ENCODE data around the gene TMEM119.
A peak's percentile ranks its signal among the peaks of the same experiment; 100 is the strongest.
"Not testable (repeated sequence)": the region's sequence is repeated elsewhere in the genome, so short reads cannot be mapped to it uniquely, and the experiment has no call there.

The TMEM119 gene

GRCh38 chr12:108619369-108620160, 21.7 kb upstream of the TMEM119 start:
- DNase-seq (ENCODE audit: low read depth, low spot score): no peak
- H3K4me3 ChIP-seq (ENCODE audit: low read length): no peak overlapping the region

- H3K4me3 ChIP-seq (ENCODE audit: low read length); DNase-seq (ENCODE audit: low read depth, low spot score): not testable (repeated sequence)
Observed at GRCh38 chr12:108618953-108619274, 21.0 kb upstream of the TMEM119 start.

- no peak overlapping the region for H3K4me3 ChIP-seq (ENCODE audit: low read length)
- DNase-seq (ENCODE audit: low read depth, low spot score): peak; percentile 66
Observed at GRCh38 chr12:108618079-108618952, 20.4 kb upstream of the TMEM119 start.

GRCh38 chr12:108616941-108617858, 19.3 kb upstream of the TMEM119 start:
- DNase-seq (ENCODE audit: low read depth, low spot score): peak; percentile 93
- peak overlapping the region; percentile 32 for H3K4me3 ChIP-seq (ENCODE audit: low read length)

GRCh38 chr12:108616359-108616758, 18.5 kb upstream of the TMEM119 start:
- DNase-seq (ENCODE audit: low read depth, low spot score): no peak
- no peak overlapping the region for H3K4me3 ChIP-seq (ENCODE audit: low read length)

GRCh38 chr12:108615918-108616317, 18.0 kb upstream of the TMEM119 start:
- H3K4me3 ChIP-seq (ENCODE audit: low read length): no peak overlapping the region
- no peak for DNase-seq (ENCODE audit: low read depth, low spot score)

GRCh38 chr12:108614639-108615038, 16.8 kb upstream of the TMEM119 start:
- no peak for DNase-seq (ENCODE audit: low read depth, low spot score)

GRCh38 chr12:108614041-108614440, 16.2 kb upstream of the TMEM119 start:
- H3K4me3 ChIP-seq (ENCODE audit: low read length): no peak overlapping the region
- no peak for DNase-seq (ENCODE audit: low read depth, low spot score)

More at GRCh38 chr12:108614639-108615038, 16.8 kb upstream of the TMEM119 start:
- H3K4me3 ChIP-seq (ENCODE audit: low read length): no peak overlapping the region

GRCh38 chr12:108613548-108613947, 15.7 kb upstream of the TMEM119 start:
- DNase-seq (ENCODE audit: low read depth, low spot score): no peak
- H3K4me3 ChIP-seq (ENCODE audit: low read length): no peak overlapping the region

- DNase-seq (ENCODE audit: low read depth, low spot score): no peak
- no peak overlapping the region for H3K4me3 ChIP-seq (ENCODE audit: low read length)
Observed at GRCh38 chr12:108612788-108613282, 15.0 kb upstream of the TMEM119 start.

- DNase-seq (ENCODE audit: low read depth, low spot score): peak; percentile 55
- no peak overlapping the region for H3K4me3 ChIP-seq (ENCODE audit: low read length)
Observed at GRCh38 chr12:108611884-108612415, 14.1 kb upstream of the TMEM119 start.

- DNase-seq (ENCODE audit: low read depth, low spot score): no peak
- H3K4me3 ChIP-seq (ENCODE audit: low read length): no peak overlapping the region
Observed at GRCh38 chr12:108610856-108611605, 13.1 kb upstream of the TMEM119 start.

GRCh38 chr12:108610336-108610815, 12.5 kb upstream of the TMEM119 start:
- H3K4me3 ChIP-seq (ENCODE audit: low read length): no peak overlapping the region
- DNase-seq (ENCODE audit: low read depth, low spot score): no peak

GRCh38 chr12:108609537-108610335, 11.9 kb upstream of the TMEM119 start:
- no peak for DNase-seq (ENCODE audit: low read depth, low spot score)
- no peak overlapping the region for H3K4me3 ChIP-seq (ENCODE audit: low read length)

- DNase-seq (ENCODE audit: low read depth, low spot score): no peak
- H3K4me3 ChIP-seq (ENCODE audit: low read length): no peak overlapping the region
Observed at GRCh38 chr12:108608616-108609015, 10.7 kb upstream of the TMEM119 start.

- H3K4me3 ChIP-seq (ENCODE audit: low read length): no peak overlapping the region
- DNase-seq (ENCODE audit: low read depth, low spot score): no peak
Observed at GRCh38 chr12:108607981-108608600, 10.2 kb upstream of the TMEM119 start.

GRCh38 chr12:108606492-108606891, 8.6 kb upstream of the TMEM119 start:
- H3K4me3 ChIP-seq (ENCODE audit: low read length): no peak overlapping the region
- DNase-seq (ENCODE audit: low read depth, low spot score): no peak
